ENCODE results near the gene PRAME.
"Not testable (repeated sequence)": the region's sequence is repeated elsewhere in the genome, so short reads cannot be mapped to it uniquely, and the experiment has no call there.

Gene PRAME

DNA sequence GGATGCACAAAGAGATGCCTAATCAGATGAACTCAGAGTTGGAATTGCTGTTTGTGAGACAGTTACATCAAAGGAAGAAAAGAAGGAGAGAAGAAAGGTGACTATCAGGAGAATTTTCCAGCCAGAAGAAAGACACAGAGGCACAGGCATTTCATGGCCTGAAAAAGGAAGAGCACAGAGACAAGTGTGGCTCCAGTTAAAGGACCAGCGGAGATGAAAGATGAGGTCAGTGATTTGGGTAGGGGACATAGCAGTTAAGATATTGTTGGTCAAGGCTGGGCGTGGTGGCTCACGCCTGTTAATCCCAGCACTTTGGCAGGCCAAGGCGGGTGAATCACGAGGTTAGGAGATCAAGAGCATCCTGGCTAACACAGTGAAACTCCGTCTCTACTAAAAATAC lies 35.6 kb downstream of the PRAME start:
- no peak for DNase-seq (ENCODE audit: low read depth in 4 of 4, low spot score in 1 of 4)

GRCh38 chr22:22521631-22522030 lies 37.4 kb downstream of the PRAME start:
- DNase-seq (ENCODE audit: low read depth in 4 of 4, low spot score in 1 of 4), result no peak

- DNase-seq (ENCODE audit: low read depth in 4 of 4, low spot score in 1 of 4), result no peak
Measured at GRCh38 chr22:22520667-22521602, 38.1 kb downstream of the PRAME start.

- DNase-seq (ENCODE audit: low read depth in 4 of 4, low spot score in 1 of 4), result no peak
Measured at GRCh38 chr22:22520020-22520656, 38.9 kb downstream of the PRAME start, which contains the start of gene ZNF280A. Gene ZNF280A, minus strand, starts transcription at chr22:22520270. Its CDS starts 4,640 bp downstream, at chr22:22515630.

DNA sequence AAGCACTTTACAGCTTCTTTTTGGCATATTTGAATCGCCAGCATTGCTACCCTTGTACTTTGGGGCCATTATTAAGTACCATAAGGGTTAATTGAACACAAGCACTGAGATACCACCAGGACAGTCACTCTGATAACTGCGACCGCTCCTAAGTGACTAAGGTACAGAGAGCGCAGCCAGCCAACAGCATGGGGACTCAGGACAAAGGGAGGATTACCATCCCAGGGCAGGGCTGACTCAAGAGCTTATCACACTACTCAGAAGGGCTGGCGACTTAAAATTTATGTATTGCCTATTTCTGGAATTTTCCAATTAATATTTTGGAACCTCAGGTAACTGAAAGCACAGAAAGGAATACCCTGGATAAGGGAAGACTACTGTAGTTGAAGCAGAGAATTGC lies 39.5 kb downstream of the PRAME start:
- DNase-seq (ENCODE audit: low read depth in 4 of 4, low spot score in 1 of 4), result no peak

GRCh38 chr22:22516992-22517391 lies 42.1 kb downstream of the PRAME start:
- no peak for DNase-seq (ENCODE audit: low read depth in 4 of 4, low spot score in 1 of 4)

GRCh38 chr22:22515890-22516289 lies 43.2 kb downstream of the PRAME start:
- DNase-seq (ENCODE audit: low read depth in 4 of 4, low spot score in 1 of 4), result no peak

GRCh38 chr22:22514431-22514830 lies 44.6 kb downstream of the PRAME start:
- not testable (repeated sequence) for DNase-seq (ENCODE audit: low read depth in 4 of 4, low spot score in 1 of 4)

DNA sequence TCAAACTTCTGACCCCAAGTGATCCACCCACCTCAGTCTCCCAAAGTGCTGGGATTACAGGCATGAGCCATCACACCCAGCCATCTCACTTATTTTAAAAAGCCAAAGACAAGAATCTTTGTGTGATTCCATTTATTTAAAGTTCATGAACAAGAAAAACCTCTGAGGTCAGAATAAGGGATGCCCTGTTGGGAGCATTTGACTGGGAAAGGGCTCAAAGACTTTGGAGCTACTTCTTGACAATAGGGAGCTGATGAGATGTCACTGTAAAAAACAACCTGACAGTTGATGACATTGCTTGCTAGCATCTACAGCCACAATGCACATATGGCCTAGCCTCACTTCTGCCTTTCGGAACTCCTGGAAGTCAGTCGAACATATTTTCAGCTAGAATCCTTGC lies 45.4 kb downstream of the PRAME start:
- DNase-seq (ENCODE audit: low read depth in 4 of 4, low spot score in 1 of 4), result no peak

GRCh38 chr22:22512951-22513350 lies 46.1 kb downstream of the PRAME start:
- no peak for DNase-seq (ENCODE audit: low read depth in 4 of 4, low spot score in 1 of 4)

DNA sequence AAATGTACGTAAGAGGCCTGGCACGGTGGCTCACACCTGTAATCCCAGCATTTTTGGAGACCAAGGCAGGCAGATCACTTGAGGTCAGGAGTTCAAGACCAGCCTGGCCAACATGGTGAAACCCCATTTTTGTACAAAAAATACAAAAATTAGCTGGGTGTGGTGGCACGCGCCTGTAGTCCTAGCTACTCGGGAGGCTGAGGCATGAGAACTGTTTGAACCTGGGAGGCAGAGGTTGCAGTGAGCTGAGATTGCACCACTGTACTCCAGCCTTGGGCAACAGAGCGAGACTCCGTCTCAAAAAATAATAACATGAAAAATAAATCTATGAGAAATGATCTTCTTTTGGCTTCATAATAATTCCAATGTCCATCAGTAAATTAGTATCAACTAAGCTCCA lies 48.2 kb downstream of the PRAME start:
- not testable (repeated sequence) for DNase-seq (ENCODE audit: low read depth in 4 of 4, low spot score in 1 of 4)

- not testable (repeated sequence) for DNase-seq (ENCODE audit: low read depth in 4 of 4, low spot score in 1 of 4)
Measured at GRCh38 chr22:22509912-22510311, 49.2 kb downstream of the PRAME start.

DNA sequence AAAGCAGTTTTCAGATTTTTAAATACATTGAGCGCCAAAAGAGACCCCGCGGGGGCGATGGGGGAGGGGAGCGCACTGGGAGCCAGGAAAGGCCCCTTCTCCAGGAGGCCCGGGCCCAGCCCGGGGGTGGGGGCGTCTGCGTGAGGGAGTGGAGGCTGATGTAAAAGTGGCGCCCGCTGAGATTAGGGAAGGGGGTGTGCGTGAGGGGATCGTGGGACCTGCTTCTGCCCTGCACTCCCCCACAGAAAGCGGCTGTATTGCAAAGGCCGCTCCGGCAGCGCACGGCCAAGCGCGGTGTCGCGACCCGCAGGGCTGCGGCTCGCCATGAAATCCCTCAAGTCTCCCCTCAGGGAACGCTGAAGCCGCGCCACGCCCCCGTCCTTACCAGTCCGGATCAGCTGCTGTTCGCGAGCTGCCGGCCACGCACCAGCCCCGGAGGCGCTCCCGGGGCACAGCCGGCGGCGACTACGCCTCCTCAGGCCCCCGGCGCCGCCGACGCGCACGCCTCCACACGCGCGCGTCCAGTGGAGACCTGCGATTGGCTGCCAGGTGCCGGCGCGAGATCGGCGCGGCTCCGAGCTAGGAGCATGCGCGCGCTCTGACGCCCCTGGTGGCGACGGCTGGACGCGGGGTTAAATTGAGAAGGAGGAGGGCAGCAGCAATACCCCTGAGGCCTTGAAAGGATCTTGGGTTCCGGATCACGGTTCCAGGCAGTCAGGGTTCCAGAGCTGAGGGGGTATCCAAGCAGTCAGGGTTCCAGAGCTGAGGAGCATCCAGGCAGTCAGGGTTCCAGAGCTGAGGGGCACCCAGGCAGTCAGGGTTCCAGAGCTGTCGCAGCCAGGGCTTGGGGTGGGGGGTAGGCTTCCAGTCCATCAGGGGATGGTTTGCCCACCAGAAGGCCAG lies 50.5 kb downstream of the PRAME start, which contains the start of gene ZNF280B:
Gene ZNF280B (minus strand): TSS at position 469 of the 903 bp plus-strand sequence. CDS start 19,344 bp downstream, outside the sequence.
- peak; percentile 54 to 75 (median 68) for DNase-seq (ENCODE audit: low read depth in 4 of 4, low spot score in 1 of 4)

- DNase-seq (ENCODE audit: low read depth in 4 of 4, low spot score in 1 of 4), result no peak
Measured at GRCh38 chr22:22507743-22508273, 51.3 kb downstream of the PRAME start.

GRCh38 chr22:22506736-22507135 lies 52.3 kb downstream of the PRAME start:
- DNase-seq (ENCODE audit: low read depth in 4 of 4, low spot score in 1 of 4), result no peak

DNA sequence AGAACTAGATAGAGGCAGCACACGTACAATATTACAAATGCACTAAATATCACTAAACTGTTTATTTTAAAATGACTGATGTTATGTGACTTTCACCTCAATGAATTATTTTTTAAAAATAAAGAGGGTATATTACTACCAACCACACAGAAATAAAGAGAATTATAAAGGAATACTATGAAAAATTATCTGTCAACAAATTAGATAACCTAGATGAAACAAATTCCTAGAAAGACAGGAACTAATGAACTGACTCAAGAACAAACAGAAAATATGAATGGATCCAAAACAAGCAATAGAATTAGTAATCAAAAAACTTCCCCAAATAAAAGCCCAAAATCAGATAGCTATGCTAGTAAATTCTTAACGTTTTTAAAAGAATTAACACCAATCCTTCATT lies 60.8 kb downstream of the PRAME start:
- DNase-seq (ENCODE audit: low read depth in 4 of 4, low spot score in 1 of 4), result no peak
